ENCODE results near the gene ZNF629.

The ZNF629 gene

GRCh38 chr16:30785126-30786106, 1.6 kb downstream of the ZNF629 start:
- DNase-seq, result no peak

- DNase-seq, result no peak
Measured at GRCh38 chr16:30784215-30784614, 2.8 kb downstream of the ZNF629 start.

GRCh38 chr16:30783280-30784109, 3.5 kb downstream of the ZNF629 start:
- DNase-seq, result no peak

GRCh38 chr16:30782486-30783279, 4.3 kb downstream of the ZNF629 start:
- no peak for DNase-seq

- DNase-seq, result no peak
Measured at GRCh38 chr16:30780549-30780948, 6.5 kb downstream of the ZNF629 start.

GRCh38 chr16:30780021-30780420, 7.0 kb downstream of the ZNF629 start:
- DNase-seq, result no peak

GRCh38 chr16:30779596-30779995, 7.4 kb downstream of the ZNF629 start:
- DNase-seq, result no peak

- no peak for DNase-seq
Measured at GRCh38 chr16:30778549-30779244, 8.3 kb downstream of the ZNF629 start.

GRCh38 chr16:30777591-30778297, 9.3 kb downstream of the ZNF629 start:
- no peak for DNase-seq

GRCh38 chr16:30775392-30776188, 11.4 kb downstream of the ZNF629 start:
- DNase-seq, result peak; percentile 35

- no peak for DNase-seq
Measured at GRCh38 chr16:30775131-30775391, 11.9 kb downstream of the ZNF629 start.

GRCh38 chr16:30774367-30775130, 12.5 kb downstream of the ZNF629 start:
- no peak for DNase-seq

- no peak for DNase-seq
Measured at GRCh38 chr16:30773826-30774225, 13.2 kb downstream of the ZNF629 start.

- DNase-seq, result no peak
Measured at GRCh38 chr16:30771726-30772125, 15.3 kb downstream of the ZNF629 start.

GRCh38 chr16:30769379-30770089, 17.5 kb downstream of the ZNF629 start:
- no peak for DNase-seq

GRCh38 chr16:30768583-30769181, 18.3 kb downstream of the ZNF629 start:
- DNase-seq, result no peak

- DNase-seq, result no peak
Measured at GRCh38 chr16:30767767-30768465, 19.1 kb downstream of the ZNF629 start.

GRCh38 chr16:30766933-30767284, 20.1 kb downstream of the ZNF629 start:
- DNase-seq, result no peak

Measured in activated T-cell treated with anti-CD3 and anti-CD28 coated beads for 4 hours (primary cell).